ENCODE data around the gene IFRD2. TPM values are rescaled to one million over a fixed set of nuclear protein-coding genes. Genes with fewer than 3 reads are reported as not detected.

Gene IFRD2
- polyA plus RNA-seq, 1 of the 3 experiments (the other 2 are of a cell fraction), result 73.2 TPM

DNA sequence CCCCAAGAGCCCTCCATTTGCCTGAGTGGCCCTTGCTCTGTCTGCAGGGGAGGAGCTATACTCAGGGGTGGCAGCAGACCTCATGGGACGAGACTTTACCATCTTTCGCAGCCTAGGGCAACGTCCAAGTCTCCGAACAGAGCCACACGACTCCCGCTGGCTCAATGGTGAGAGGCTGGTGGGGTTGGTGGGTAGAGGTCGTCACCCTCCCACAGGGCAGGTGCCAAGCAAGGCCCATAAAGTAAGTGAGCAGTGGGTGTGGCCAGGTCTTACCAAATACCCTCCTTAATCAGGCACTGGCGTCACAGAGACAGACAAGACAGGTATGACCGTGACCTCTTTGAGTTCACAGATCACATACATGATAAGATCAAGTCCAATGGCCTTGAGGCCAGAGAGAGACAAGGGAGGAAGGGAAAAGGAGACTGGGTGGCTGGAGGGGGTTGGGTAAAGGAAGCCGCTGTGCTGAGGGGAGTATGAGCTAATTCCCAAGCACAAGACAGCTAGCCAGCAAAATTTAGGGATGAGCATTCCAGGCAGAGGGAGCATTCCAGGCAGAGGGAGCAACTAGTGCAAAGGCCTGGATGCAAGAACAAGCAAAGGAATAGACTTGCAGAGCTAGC, 20.8 kb downstream of the IFRD2 start:
- Histone ChIP-seq H3K4me1 (ENCODE audit: control insufficient read depth in 1 of 2, insufficient read depth in 2 of 2, low read depth in 1 of 2, low read length in 1 of 2) (peaks cover 11 to 26% of the 10 kb centered on the region in 2 experiments; a peak in 2 of 4 replicates), H3K27ac (ENCODE audit: low read depth in 2 of 2, low read length in 1 of 2) (no peak overlapping the region), H3F3A (replicated peaks; ENCODE audit: insufficient read depth) (peaks cover 18% of the 10 kb centered on the region), H3K27me3 (ENCODE audit: insufficient read depth) (0 out of 2 replicates have a peak, but pooled peaks cover 16% of the 10 kb centered on the region), H4K20me1 (ENCODE audit: insufficient read depth) (no peaks in the 10 kb centered on the region), H3K36me3 (replicated peaks in 1 of 2; ENCODE audit: control insufficient read depth in 1 of 2, insufficient read depth in 2 of 2, low read length in 1 of 2) (no peaks in the 10 kb centered on the region), H3K4me2 (no peak overlapping the region), H3K79me2 (ENCODE audit: insufficient read depth) (no peaks in the 10 kb centered on the region), H2AFZ (ENCODE audit: low read depth) (no peak overlapping the region), H3K4me3 (ENCODE audit: low read depth in 2 of 2, low read length in 1 of 2) (no peak overlapping the region), H3K9ac (no peak overlapping the region), H3K9me3 (no peaks in the 10 kb centered on the region), H3K9me2 (no peaks in the 10 kb centered on the region)
- 78% methylated on average over 4 of the region's 10 CpGs for WGBS (ENCODE audit: low lambda C conversion rate)
- CTCF ChIA-PET, result interaction anchor here (1.0 to 12.2 kb wide), 11 partner anchors 11 to 157 kb away, joined by 3 to 206 read pairs (median 7); partner anchors contain the start of gene GNAT1
- POLR2A ChIA-PET, result no interaction called here
- TF ChIP-seq FOXM1 (IDR thresholded peaks at IDR 0.05; ENCODE audit: low read depth), result no peak
- TF ChIP-seq ELF1 (IDR thresholded peaks at IDR 0.05), result no peak
- TF ChIP-seq, protein P1, sequence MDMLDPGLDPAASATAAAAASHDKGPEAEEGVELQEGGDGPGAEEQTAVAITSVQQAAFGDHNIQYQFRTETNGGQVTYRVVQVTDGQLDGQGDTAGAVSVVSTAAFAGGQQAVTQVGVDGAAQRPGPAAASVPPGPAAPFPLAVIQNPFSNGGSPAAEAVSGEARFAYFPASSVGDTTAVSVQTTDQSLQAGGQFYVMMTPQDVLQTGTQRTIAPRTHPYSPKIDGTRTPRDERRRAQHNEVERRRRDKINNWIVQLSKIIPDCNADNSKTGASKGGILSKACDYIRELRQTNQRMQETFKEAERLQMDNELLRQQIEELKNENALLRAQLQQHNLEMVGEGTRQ (IDR thresholded peaks at IDR 0.05; ENCODE audit: borderline replicate concordance, low read depth, low read length), result no peak
- no peak for TF ChIP-seq GABPA (IDR thresholded peaks at IDR 0.05; ENCODE audit: low read depth)
- no peak for TF ChIP-seq MEF2A (IDR thresholded peaks at IDR 0.05; ENCODE audit: borderline replicate concordance, low read depth)
- no peak for TF ChIP-seq ZBTB33 (IDR thresholded peaks at IDR 0.05; ENCODE audit: borderline replicate concordance, low read depth)
- no peak for DNase-seq

DNA sequence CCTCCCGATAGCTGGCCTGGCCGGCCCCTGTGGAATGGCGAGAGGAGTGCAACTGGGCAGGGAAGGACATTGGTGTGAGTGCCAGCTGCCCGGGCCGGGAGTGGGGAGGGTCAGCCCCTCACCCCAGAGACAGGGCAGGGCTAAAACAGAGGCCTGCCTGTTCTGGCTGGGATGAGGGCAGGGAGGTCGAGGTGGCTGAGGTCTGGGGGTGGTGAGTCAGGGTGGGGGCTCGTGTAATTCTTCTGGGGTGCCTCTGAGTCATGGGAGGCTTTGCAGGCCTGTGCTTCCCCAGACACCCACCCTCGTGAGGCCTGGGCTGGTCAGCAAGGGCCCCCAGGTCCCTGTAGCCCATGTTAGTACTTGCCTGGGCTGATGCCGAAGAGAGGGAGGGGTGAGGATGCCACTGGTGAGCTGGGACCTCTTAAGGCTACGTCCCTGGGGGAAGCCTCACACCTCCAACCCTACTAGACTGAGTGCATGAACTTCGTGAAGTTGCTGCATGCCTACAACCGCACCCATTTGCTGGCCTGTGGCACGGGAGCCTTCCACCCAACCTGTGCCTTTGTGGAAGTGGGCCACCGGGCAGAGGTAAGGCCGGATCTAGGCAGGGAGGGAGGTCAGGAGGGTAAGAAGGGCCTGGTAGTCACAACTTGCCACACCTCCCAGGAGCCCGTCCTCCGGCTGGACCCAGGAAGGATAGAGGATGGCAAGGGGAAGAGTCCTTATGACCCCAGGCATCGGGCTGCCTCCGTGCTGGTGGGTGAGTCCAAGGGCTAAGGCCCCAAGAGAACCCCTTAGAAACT, 21.6 kb downstream of the IFRD2 start:
- ChIA-PET CTCF (interaction anchor here (0.8 to 12.2 kb wide), 8 partner anchors 11 to 157 kb away, joined by 3 to 206 read pairs (median 12); partner anchors contain the start of gene GNAT1), POLR2A (no interaction called here)
- Histone ChIP-seq H3K27me3 (ENCODE audit: insufficient read depth) (0 out of 2 replicates have a peak, but pooled peaks cover 14% of the 10 kb centered on the region), H4K20me1 (ENCODE audit: insufficient read depth) (no peaks in the 10 kb centered on the region), H2AFZ (ENCODE audit: low read depth) (no peak overlapping the region), H3K79me2 (ENCODE audit: insufficient read depth) (no peaks in the 10 kb centered on the region), H3K27ac (ENCODE audit: low read depth in 2 of 2, low read length in 1 of 2) (no peak overlapping the region), H3K9me2 (no peaks in the 10 kb centered on the region), H3F3A (replicated peaks; ENCODE audit: insufficient read depth) (peaks cover 18% of the 10 kb centered on the region), H3K4me3 (ENCODE audit: low read depth in 2 of 2, low read length in 1 of 2) (no peak overlapping the region), H3K9ac (no peak overlapping the region), H3K4me1 (ENCODE audit: control insufficient read depth in 1 of 2, insufficient read depth in 2 of 2, low read depth in 1 of 2, low read length in 1 of 2) (peaks cover 11 to 26% of the 10 kb centered on the region in 2 experiments; a peak in 2 of 4 replicates), H3K9me3 (no peaks in the 10 kb centered on the region), H3K36me3 (replicated peaks in 1 of 2; ENCODE audit: control insufficient read depth in 1 of 2, insufficient read depth in 2 of 2, low read length in 1 of 2) (no peaks in the 10 kb centered on the region), H3K4me2 (peak overlapping the region; percentile 45; the same call in 1 of the 2 replicates)
- DNase-seq, result no peak
- 74% methylated on average over 8 of the region's 19 CpGs for WGBS (ENCODE audit: low lambda C conversion rate)
- TF ChIP-seq RXRA (IDR thresholded peaks at IDR 0.05; ENCODE audit: borderline replicate concordance, low read depth) (no peak), NFIC (IDR thresholded peaks at IDR 0.05; ENCODE audit: borderline replicate concordance) (no peak), FOXM1 (IDR thresholded peaks at IDR 0.05; ENCODE audit: low read depth) (no peak), TAF1 (IDR thresholded peaks at IDR 0.05; ENCODE audit: borderline replicate concordance, low read depth, low read length) (no peak)
- TF ChIP-seq, protein P2, sequence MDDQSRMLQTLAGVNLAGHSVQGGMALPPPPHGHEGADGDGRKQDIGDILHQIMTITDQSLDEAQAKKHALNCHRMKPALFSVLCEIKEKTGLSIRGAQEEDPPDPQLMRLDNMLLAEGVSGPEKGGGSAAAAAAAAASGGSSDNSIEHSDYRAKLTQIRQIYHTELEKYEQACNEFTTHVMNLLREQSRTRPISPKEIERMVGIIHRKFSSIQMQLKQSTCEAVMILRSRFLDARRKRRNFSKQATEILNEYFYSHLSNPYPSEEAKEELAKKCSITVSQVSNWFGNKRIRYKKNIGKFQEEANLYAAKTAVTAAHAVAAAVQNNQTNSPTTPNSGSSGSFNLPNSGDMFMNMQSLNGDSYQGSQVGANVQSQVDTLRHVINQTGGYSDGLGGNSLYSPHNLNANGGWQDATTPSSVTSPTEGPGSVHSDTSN (IDR thresholded peaks at IDR 0.05), result no peak

Measured in SK-N-SH (cell line).